Measurements from ENCODE around the gene AOPEP.
A peak's percentile ranks its signal among the peaks of the same experiment; 100 is the strongest.

AOPEP gene

DNA sequence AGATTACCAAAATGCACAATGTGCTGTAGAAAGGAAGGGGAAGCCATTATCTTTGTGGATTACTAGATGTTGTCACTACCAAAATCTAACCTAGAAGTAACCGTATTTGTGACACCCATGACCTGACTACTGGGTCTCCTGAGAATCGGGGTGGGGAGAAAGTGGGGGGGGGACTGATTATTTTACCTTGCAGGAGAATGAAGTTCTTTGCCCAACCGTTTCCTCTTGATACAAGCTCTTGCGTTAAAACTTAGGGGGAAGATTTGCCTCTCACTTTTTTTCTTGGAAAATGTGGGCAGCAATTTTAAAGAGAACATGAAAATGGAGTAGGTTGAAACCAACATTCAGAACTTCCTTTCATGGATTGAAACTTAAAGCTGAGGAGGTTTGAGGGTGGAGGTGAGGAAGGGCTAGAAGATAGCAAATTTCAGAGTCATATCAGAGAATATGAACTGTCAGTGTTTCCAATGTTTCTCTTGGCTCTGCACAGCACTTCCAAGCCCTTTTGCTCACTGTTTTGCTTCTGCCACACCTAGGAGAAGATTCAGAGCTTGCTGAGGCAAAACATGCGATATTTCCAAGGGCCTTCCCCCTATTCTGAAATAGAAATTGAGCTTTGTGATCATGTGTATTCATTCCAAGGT is 280.8 kb downstream of the AOPEP start:
- CTCF ChIA-PET, result interaction anchor here (0.7 to 2.8 kb wide), 6 partner anchors 11 to 251 kb away, joined by 3 to 13 read pairs (median 4); no protein-coding TSS in a partner anchor
- H3K27ac ChIP-seq, result peak overlapping the region; percentile 96
- POLR2A ChIA-PET (ENCODE audit: low non-redundant PET), result interaction anchor here (0.6 to 0.7 kb wide), 3 partner anchors 9 to 195 kb away, joined by 4 to 9 read pairs (median 4); no protein-coding TSS in a partner anchor
- TF ChIP-seq, protein P1, sequence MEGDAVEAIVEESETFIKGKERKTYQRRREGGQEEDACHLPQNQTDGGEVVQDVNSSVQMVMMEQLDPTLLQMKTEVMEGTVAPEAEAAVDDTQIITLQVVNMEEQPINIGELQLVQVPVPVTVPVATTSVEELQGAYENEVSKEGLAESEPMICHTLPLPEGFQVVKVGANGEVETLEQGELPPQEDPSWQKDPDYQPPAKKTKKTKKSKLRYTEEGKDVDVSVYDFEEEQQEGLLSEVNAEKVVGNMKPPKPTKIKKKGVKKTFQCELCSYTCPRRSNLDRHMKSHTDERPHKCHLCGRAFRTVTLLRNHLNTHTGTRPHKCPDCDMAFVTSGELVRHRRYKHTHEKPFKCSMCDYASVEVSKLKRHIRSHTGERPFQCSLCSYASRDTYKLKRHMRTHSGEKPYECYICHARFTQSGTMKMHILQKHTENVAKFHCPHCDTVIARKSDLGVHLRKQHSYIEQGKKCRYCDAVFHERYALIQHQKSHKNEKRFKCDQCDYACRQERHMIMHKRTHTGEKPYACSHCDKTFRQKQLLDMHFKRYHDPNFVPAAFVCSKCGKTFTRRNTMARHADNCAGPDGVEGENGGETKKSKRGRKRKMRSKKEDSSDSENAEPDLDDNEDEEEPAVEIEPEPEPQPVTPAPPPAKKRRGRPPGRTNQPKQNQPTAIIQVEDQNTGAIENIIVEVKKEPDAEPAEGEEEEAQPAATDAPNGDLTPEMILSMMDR (conservative IDR thresholded peaks at IDR 0.05; ENCODE audit: low read depth), result no peak
- DNase-seq (ENCODE audit: low spot score), result no peak

- ChIA-PET POLR2A (ENCODE audit: low non-redundant PET) (interaction anchor here (0.7 kb wide), 1 partner anchor 82 kb away, joined by 4 read pairs; no protein-coding TSS in a partner anchor), CTCF (interaction anchor here (1.1 to 2.8 kb wide), 4 partner anchors 12 to 225 kb away, joined by 3 to 13 read pairs (median 6); no protein-coding TSS in a partner anchor)
- DNase-seq (ENCODE audit: low spot score), result no peak
- TF ChIP-seq, protein P1 (conservative IDR thresholded peaks at IDR 0.05; ENCODE audit: low read depth), result no peak
- H3K27ac ChIP-seq, result peak overlapping the region; percentile 96
Measured at GRCh38 chr9:95008151-95008771, 281.8 kb downstream of the AOPEP start.

DNA sequence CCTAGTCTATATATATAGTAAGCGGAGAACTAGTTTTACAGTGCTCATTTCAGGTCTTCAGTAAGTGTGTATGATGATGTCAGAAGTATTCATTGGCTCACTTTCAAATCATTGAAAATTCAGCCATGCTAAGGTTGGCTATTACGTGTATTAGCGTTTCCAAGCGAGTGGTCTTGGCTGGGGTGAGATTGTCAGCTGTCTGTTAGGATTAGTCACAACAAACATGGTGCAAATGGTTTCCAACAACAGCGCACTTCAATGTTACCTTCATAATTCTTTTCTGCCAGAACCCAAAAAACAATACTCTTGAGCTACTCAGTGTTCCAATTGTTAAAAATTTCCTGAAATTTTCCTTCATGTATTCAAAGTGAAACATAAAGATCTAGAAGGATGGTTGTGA is 283.0 kb downstream of the AOPEP start:
- TF ChIP-seq, protein P1 (conservative IDR thresholded peaks at IDR 0.05; ENCODE audit: low read depth), result no peak
- POLR2A ChIA-PET (ENCODE audit: low non-redundant PET), result no interaction called here
- H3K27ac ChIP-seq, result no peak overlapping the region
- no peak for DNase-seq (ENCODE audit: low spot score)
- CTCF ChIA-PET, result interaction anchor here (0.6 kb wide), 1 partner anchor 81 kb away, joined by 3 read pairs; no protein-coding TSS in a partner anchor

DNA sequence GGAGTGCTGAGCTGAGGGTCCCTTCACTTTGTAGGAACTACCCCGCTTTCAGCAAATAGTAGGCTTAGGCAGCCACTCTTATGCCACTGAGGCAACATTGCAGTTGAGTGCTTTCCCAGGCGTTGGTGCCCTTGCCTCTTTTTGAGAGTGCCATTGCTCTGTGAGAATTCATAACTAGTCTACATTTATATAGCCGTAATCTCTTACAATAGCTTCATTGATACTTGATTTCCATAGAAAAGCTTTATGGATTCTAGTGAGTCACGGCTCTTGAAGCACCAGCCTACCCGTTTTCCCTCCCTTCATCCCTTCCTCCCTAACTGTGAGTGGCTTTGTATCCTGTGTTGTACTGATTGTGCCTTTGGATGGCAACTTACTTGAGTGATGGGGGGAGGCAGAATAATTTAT is 283.9 kb downstream of the AOPEP start:
- ChIA-PET CTCF (interaction anchor here (0.6 to 1.2 kb wide), 4 partner anchors 142 to 457 kb away, joined by 3 to 5 read pairs (median 4); no protein-coding TSS in a partner anchor), POLR2A (ENCODE audit: low non-redundant PET) (interaction anchor here (0.6 kb wide), 1 partner anchor 128 kb away, joined by 4 read pairs; no protein-coding TSS in a partner anchor)
- DNase-seq (ENCODE audit: low spot score), result no peak
- peak overlapping the region; percentile 35; the same call in 1 of the 2 replicates for H3K27ac ChIP-seq
- TF ChIP-seq, protein P1 (conservative IDR thresholded peaks at IDR 0.05; ENCODE audit: low read depth), result no peak

DNA sequence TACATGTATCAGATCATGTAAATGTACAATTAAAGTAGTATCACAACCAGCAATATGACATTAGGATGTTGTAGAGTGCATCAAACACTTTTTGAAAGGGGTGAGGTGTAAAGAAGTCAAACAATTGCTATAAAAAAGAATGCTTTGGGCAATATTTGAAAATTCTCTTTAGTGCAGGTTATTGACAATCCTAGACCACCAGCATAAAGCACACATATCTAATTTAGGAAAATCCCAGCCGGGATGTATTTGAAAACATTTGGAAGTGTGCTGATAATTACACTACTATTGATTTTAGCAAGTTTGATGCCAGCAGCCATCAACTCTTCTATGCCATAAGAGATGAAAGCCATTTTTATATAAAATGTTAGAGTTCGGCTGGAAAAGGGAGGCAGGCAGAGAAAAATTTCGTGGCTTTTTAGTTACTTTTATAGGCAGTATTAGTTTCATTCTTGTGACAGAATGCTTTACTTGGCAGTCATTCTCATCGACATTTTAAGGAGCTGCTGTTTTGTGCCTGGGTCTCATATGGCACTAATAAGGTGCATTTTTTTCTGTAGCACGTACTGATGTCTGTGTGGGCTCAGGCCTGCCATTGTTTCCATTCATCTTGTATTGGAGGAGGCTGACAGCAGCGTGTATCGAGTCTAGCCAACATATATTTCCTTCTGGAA is 285.7 kb downstream of the AOPEP start:
- DNase-seq (ENCODE audit: low spot score), result no peak
- ChIA-PET CTCF (interaction anchor here (0.5 to 1.6 kb wide), 5 partner anchors 9 to 249 kb away, joined by 3 to 4 read pairs (median 3); no protein-coding TSS in a partner anchor), POLR2A (ENCODE audit: low non-redundant PET) (no interaction called here)
- TF ChIP-seq, protein P1 (conservative IDR thresholded peaks at IDR 0.05; ENCODE audit: low read depth), result no peak
- no peak overlapping the region for H3K27ac ChIP-seq

DNA sequence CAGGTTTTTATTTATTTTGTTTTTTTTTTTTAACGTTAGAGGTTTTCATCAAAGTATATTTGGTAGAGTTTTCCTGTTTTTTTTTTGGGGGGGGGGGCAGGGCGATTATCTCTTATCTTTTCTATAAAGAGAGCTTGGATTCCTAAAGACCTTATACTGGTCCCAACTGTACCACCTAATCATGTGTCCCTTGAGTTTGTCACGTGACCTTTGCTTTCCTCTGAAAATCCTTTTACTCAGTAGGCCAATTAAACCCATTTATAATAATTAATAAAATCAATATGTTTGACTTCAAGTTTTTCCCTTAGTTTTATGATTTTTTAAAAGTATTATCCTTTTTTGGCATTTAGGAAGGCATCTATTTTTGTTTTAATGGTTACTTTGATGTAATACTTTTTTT is 286.4 kb downstream of the AOPEP start:
- no peak for DNase-seq (ENCODE audit: low spot score)
- TF ChIP-seq, protein P1 (conservative IDR thresholded peaks at IDR 0.05; ENCODE audit: low read depth), result no peak
- CTCF ChIA-PET, result interaction anchor here (0.5 to 1.6 kb wide), 2 partner anchors 213 to 231 kb away, joined by 3 to 4 read pairs; no protein-coding TSS in a partner anchor
- no peak overlapping the region for H3K27ac ChIP-seq
- POLR2A ChIA-PET (ENCODE audit: low non-redundant PET), result no interaction called here
